ENCODE data around the gene PTPN9. TPM values are rescaled to one million over a fixed set of nuclear protein-coding genes. Genes with fewer than 3 reads are reported as not detected.

Gene PTPN9
- total RNA-seq, 4 donors from 2014 or later = 8.6 to 24.5 (median 13.3) TPM

DNA sequence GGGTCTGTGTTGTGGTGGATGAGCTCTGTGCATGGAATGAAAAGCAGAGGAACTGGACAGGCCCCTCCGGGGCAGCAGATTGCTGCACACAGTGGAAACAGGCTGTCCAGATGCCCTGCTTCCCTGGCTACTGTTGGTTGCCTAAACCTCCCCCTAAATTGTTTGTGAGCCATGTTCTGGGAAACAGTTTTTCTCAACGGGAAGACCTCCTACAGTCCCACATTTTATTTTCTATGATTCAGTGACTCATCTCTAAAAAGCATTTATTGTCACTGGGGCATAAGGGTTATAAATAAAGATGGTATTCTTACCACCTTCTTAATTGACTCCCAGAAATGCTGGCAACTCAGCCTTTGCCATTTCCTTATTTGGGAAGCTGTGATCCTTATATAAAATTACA lies 20.3 kb upstream of the PTPN9 start:
- Histone ChIP-seq H3K27me3 (no peaks in the 10 kb centered on the region), H3K9me3 (no peaks in the 10 kb centered on the region), H3K27ac (no peak overlapping the region), H3K4me3 (no peak overlapping the region), H3K36me3 (peaks cover 90% of the 10 kb centered on the region), H3K4me1 (peaks cover 9% of the 10 kb centered on the region)
- DNase-seq (ENCODE audit: low spot score in 2 of 2) = no peak
- WGBS = 32% methylated on average over 2 of the region's 2 CpGs
- TF ChIP-seq, protein P1, sequence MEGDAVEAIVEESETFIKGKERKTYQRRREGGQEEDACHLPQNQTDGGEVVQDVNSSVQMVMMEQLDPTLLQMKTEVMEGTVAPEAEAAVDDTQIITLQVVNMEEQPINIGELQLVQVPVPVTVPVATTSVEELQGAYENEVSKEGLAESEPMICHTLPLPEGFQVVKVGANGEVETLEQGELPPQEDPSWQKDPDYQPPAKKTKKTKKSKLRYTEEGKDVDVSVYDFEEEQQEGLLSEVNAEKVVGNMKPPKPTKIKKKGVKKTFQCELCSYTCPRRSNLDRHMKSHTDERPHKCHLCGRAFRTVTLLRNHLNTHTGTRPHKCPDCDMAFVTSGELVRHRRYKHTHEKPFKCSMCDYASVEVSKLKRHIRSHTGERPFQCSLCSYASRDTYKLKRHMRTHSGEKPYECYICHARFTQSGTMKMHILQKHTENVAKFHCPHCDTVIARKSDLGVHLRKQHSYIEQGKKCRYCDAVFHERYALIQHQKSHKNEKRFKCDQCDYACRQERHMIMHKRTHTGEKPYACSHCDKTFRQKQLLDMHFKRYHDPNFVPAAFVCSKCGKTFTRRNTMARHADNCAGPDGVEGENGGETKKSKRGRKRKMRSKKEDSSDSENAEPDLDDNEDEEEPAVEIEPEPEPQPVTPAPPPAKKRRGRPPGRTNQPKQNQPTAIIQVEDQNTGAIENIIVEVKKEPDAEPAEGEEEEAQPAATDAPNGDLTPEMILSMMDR (IDR thresholded peaks at IDR 0.05) = no peak
- no peak for TF ChIP-seq POLR2A (IDR thresholded peaks at IDR 0.05)
- no peak for TF ChIP-seq POLR2AphosphoS5 (IDR thresholded peaks at IDR 0.05)
- no peak for TF ChIP-seq EP300 (IDR thresholded peaks at IDR 0.05)

DNA sequence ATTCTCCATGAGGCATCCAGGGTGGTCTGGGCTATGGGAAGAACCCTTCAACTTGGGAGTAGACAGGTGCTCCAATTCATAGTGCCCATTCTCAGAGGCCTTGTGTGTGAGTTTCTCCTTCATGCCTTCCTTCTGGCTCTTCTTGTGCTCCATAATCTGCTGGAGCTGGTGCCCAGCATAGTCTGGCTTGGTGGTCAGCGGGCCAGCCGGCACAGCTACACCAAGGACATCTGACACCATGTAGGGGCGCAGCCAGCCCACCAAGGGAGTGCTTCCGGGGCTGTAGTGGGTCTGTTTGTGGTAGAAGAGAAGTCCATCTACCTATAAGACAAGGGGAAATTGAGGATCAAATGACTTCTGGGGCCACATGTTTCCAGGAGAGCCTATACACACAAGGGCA lies 19.2 kb upstream of the PTPN9 start:
- Histone ChIP-seq H3K9me3 (no peaks in the 10 kb centered on the region), H3K4me1 (peaks cover 9% of the 10 kb centered on the region), H3K27me3 (no peaks in the 10 kb centered on the region), H3K4me3 (no peak overlapping the region), H3K27ac (no peak overlapping the region), H3K36me3 (peaks cover 92% of the 10 kb centered on the region)
- TF ChIP-seq POLR2A (IDR thresholded peaks at IDR 0.05) = no peak
- TF ChIP-seq EP300 (IDR thresholded peaks at IDR 0.05) = no peak
- WGBS = 94% methylated on average over 4 of the region's 4 CpGs
- DNase-seq (ENCODE audit: low spot score in 2 of 2) = no peak

- H3K4me1 ChIP-seq = peaks cover 9% of the 10 kb centered on the region
- no peak for DNase-seq (ENCODE audit: low spot score in 2 of 2)
- no peak overlapping the region for H3K27ac ChIP-seq
- TF ChIP-seq, protein P1 (IDR thresholded peaks at IDR 0.05) = peak in 1 of 2 donors; percentile 26
- no peak for TF ChIP-seq POLR2A (IDR thresholded peaks at IDR 0.05)
- 55% methylated on average over 3 of the region's 3 CpGs for WGBS
- H3K9me3 ChIP-seq = no peaks in the 10 kb centered on the region
- H3K36me3 ChIP-seq = peaks cover 88% of the 10 kb centered on the region
- no peak overlapping the region for H3K4me3 ChIP-seq
- no peaks in the 10 kb centered on the region for H3K27me3 ChIP-seq
Measured at GRCh38 chr15:75597667-75598341, 18.7 kb upstream of the PTPN9 start.

DNA sequence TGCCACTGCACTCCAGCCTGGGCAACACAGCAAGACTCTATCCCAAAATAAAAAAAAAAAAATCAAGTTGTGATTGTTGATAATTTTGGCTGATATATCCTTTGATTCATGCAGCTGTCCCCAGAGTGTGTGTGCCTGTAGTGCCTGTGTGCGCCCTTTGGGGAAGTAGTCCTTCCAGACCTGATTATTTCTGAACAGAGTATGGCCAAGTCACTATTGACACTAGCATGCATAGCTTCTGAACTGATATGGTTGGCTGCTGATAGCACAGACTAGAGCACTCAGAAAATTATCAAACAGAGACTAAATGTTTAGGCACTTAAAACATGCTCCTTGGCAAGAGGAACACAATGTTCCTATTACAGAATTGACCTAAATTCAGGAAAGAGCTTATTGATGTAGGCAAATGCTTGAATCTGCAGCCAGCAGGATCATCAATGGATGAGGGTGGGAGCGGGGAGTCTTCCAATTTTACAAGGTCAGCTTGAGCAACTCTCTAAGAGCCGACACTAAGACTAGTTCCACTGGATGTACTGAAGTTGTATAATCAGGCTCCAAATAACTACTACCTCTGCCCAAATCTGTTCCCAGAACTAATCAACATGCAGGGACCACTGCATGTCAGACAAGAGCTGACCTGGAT lies 17.7 kb upstream of the PTPN9 start:
- Histone ChIP-seq H3K9me3 (no peaks in the 10 kb centered on the region), H3K27me3 (no peaks in the 10 kb centered on the region), H3K4me3 (no peak overlapping the region), H3K36me3 (peaks cover 88% of the 10 kb centered on the region), H3K4me1 (peaks cover 9% of the 10 kb centered on the region), H3K27ac (no peak overlapping the region)
- WGBS = 87% methylated on average over 3 of the region's 3 CpGs
- TF ChIP-seq POLR2A (IDR thresholded peaks at IDR 0.05) (no peak), EP300 (IDR thresholded peaks at IDR 0.05) (no peak), POLR2AphosphoS5 (IDR thresholded peaks at IDR 0.05) (no peak)
- TF ChIP-seq, protein P1 (IDR thresholded peaks at IDR 0.05) = no peak
- DNase-seq (ENCODE audit: low spot score in 2 of 2) = no peak

GRCh38 chr15:75594276-75594675 lies 15.2 kb upstream of the PTPN9 start:
- no peak for DNase-seq (ENCODE audit: low spot score in 2 of 2)
- Histone ChIP-seq H3K9me3 (no peaks in the 10 kb centered on the region), H3K36me3 (peaks cover 66% of the 10 kb centered on the region), H3K27me3 (no peaks in the 10 kb centered on the region), H3K27ac (no peak overlapping the region), H3K4me3 (no peak overlapping the region), H3K4me1 (peaks cover 9% of the 10 kb centered on the region)
- TF ChIP-seq POLR2A (IDR thresholded peaks at IDR 0.05) (no peak), POLR2AphosphoS5 (IDR thresholded peaks at IDR 0.05) (no peak), EP300 (IDR thresholded peaks at IDR 0.05) (no peak)
- TF ChIP-seq, protein P1 (IDR thresholded peaks at IDR 0.05) = no peak
- 89% methylated on average over 9 of the region's 9 CpGs for WGBS

Data from suprapubic skin (tissue), 4 donors.